Muscle layer of colon (tissue), 2 donors: Measurements from ENCODE around the gene ZNF212.
"Not testable (repeated sequence)": the region's sequence is repeated elsewhere in the genome, so short reads cannot be mapped to it uniquely, and the experiment has no call there.

ENCODE experiments used
- H3K27ac ChIP-seq: one replicate; pipeline ENCODE4 v1.7.0; 2013; ENCODE audit warnings: low read depth, mild to moderate bottlenecking, low read length, moderate library complexity
- H3K27me3 ChIP-seq, 2 donors: one replicate each; pipeline ENCODE4 v1.7.0; 2013; ENCODE audit warnings: low read length in 2 of 2, mild to moderate bottlenecking in 2 of 2; ENCODE audit not compliant: insufficient read depth in 2 of 2, control insufficient read depth in 1 of 2
- H3K36me3 ChIP-seq: one replicate; pipeline ENCODE4 v1.7.0; 2013; ENCODE audit warnings: mild to moderate bottlenecking, low read length; ENCODE audit not compliant: insufficient read depth
- H3K4me1 ChIP-seq: one replicate; pipeline ENCODE4 v1.7.0; 2013; ENCODE audit warnings: mild to moderate bottlenecking, low read length; ENCODE audit not compliant: insufficient read depth
- H3K4me3 ChIP-seq, 2 donors: one replicate each; pipeline ENCODE4 v1.7.0; 2013; ENCODE audit warnings: low read length in 2 of 2, low read depth in 1 of 2, mild to moderate bottlenecking in 1 of 2, moderate library complexity in 1 of 2
- H3K9ac ChIP-seq: one replicate; pipeline ENCODE4 v1.7.0; 2013; ENCODE audit warnings: low read length
- H3K9me3 ChIP-seq: one replicate; pipeline ENCODE4 v1.7.0; 2013; ENCODE audit warnings: mild to moderate bottlenecking, low read length
- donor health status: abdominal sarcoma.
- donor health status: Adenocarcinoma of cecum.

Gene ZNF212

DNA sequence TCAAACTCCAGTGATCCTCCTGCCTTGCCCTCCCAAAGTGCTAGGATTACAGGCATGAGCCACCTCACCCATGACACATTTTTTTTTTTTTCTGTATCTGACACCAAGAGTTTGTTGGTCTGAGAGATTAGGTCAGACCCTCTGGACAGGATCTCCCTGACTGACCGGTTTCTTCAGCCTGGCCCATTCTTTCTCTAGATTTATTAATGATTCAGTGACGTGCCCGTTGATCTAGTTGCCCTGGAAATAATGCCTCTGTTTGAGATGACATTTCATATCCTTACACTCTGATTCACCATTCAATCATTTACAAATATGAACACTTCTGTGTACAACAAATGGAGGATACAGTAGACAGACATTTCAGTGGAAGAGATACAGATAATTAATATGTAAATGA lies 1.4 kb upstream of the ZNF212 start:
- no peak overlapping the region for H3K27ac ChIP-seq
- peaks cover 14% of the 10 kb centered on the region for H3K4me1 ChIP-seq
- H3K27me3 ChIP-seq, result peaks cover 0 to under 1% of the 10 kb centered on the region in 2 donors
- no peaks in the 10 kb centered on the region for H3K9me3 ChIP-seq
- H3K36me3 ChIP-seq, result no peaks in the 10 kb centered on the region
- no peak overlapping the region for H3K4me3 ChIP-seq
- no peak overlapping the region for H3K9ac ChIP-seq

GRCh38 chr7:149240637-149241036 lies 1.2 kb downstream of the ZNF212 start:
- Histone ChIP-seq H3K4me3 (peak overlapping the region; percentile 72 to 98), H3K27me3 (no peaks in the 10 kb centered on the region), H3K36me3 (no peaks in the 10 kb centered on the region), H3K9ac (peak overlapping the region; percentile 80), H3K4me1 (peaks cover 15% of the 10 kb centered on the region), H3K9me3 (no peaks in the 10 kb centered on the region), H3K27ac (no peak overlapping the region)

- no peaks in the 10 kb centered on the region for H3K36me3 ChIP-seq
- H3K27me3 ChIP-seq, result no peaks in the 10 kb centered on the region
- peaks cover 18% of the 10 kb centered on the region for H3K4me1 ChIP-seq
- no peak overlapping the region for H3K4me3 ChIP-seq
- H3K9ac ChIP-seq, result no peak overlapping the region
- H3K9me3 ChIP-seq, result no peaks in the 10 kb centered on the region
- no peak overlapping the region for H3K27ac ChIP-seq
These were observed 2.2 kb downstream of the ZNF212 start for GRCh38 chr7:149241696-149242095.

DNA sequence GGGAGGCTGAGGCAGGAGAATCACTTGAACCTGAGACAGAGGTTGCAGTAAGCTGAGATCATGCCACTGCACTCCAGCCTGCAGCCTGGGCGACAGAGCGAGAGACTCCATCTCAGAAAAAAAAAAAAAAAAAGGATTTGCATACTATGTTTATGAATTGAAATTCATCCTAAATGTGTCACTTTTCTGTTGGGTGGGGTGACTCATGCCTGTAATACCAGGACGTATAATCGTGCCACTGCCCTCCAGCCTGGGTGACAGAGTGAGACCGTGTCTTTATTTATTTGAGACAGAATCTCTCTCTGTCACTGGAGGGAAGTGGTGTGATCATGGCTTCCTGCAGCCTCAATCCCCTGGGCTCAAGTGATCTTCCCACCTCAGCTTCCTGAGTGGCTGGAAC lies 5.8 kb downstream of the ZNF212 start:
- Histone ChIP-seq H3K9ac (no peak overlapping the region), H3K9me3 (no peaks in the 10 kb centered on the region), H3K27me3 (no peaks in the 10 kb centered on the region), H3K4me1 (peaks cover 13% of the 10 kb centered on the region), H3K36me3 (peaks cover under 1% of the 10 kb centered on the region), H3K27ac (no peak overlapping the region), H3K4me3 (no peak overlapping the region)

DNA sequence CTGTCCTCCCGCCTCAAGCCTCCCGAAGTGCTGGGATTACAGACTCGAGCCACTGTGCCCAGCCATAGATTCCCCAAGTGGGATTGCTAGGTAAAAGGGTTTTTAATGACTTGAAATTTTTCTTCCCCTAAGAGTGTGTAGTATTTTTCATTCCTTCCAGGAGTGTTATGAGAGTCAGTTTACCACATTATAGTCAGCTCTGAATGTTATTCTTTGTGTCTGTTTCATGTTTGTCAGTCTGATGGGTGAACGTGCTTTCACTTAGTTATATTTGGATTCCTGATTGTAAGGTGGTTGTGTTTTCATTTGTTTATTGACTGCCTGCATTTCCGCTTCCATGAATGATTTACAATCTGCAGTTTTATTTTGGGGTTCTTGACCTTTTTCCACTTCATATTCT lies 6.3 kb downstream of the ZNF212 start:
- no peaks in the 10 kb centered on the region for H3K9me3 ChIP-seq
- H3K9ac ChIP-seq, result no peak overlapping the region
- H3K36me3 ChIP-seq, result peaks cover 5% of the 10 kb centered on the region
- H3K4me3 ChIP-seq, result no peak overlapping the region
- no peak overlapping the region for H3K27ac ChIP-seq
- H3K27me3 ChIP-seq, result no peaks in the 10 kb centered on the region
- peaks cover 8% of the 10 kb centered on the region for H3K4me1 ChIP-seq

DNA sequence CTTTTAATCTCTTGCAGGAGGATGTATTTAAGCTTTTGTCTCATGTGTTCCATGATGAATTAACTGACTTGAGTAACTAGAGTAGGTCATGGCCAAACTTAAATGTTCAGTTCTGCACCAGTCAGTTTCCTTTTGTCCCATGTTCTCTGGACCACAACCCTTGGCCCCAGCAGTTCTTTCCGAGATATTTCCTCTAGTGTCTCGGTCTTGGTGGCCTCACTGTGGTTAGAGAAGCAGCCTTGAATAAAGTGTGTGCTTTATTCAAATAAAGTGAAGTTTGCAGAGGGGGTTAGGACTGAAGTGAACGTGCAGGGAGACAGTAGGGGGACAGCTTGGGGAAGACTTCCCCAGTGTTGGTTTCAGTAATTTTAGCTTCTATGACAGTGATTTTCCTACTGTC lies 9.3 kb downstream of the ZNF212 start:
- no peaks in the 10 kb centered on the region for H3K27me3 ChIP-seq
- H3K36me3 ChIP-seq, result peaks cover 23% of the 10 kb centered on the region
- H3K27ac ChIP-seq, result no peak overlapping the region
- H3K4me1 ChIP-seq, result peaks cover 4% of the 10 kb centered on the region
- no peaks in the 10 kb centered on the region for H3K9me3 ChIP-seq
- no peak overlapping the region for H3K4me3 ChIP-seq
- H3K9ac ChIP-seq, result no peak overlapping the region

DNA sequence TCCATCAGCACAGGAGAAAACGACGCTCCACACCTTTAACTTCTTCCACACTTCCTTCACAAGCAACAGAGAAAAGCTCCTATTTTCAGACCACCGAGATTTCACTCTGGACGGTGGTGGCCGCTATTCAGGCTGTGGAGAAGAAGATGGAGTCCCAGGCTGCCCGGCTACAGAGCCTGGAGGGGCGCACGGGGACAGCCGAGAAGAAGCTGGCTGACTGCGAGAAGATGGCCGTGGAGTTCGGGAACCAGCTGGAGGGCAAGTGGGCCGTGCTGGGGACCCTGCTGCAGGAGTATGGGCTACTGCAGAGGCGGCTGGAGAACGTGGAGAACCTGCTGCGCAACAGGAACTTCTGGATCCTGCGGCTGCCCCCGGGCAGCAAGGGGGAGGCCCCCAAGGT lies 10.7 kb downstream of the ZNF212 start:
- H3K4me1 ChIP-seq, H3K27ac ChIP-seq, H3K9ac ChIP-seq, H3K9me3 ChIP-seq, H3K4me3 ChIP-seq, H3K27me3 ChIP-seq: not testable (repeated sequence)
- peaks cover 32% of the 10 kb centered on the region for H3K36me3 ChIP-seq

DNA sequence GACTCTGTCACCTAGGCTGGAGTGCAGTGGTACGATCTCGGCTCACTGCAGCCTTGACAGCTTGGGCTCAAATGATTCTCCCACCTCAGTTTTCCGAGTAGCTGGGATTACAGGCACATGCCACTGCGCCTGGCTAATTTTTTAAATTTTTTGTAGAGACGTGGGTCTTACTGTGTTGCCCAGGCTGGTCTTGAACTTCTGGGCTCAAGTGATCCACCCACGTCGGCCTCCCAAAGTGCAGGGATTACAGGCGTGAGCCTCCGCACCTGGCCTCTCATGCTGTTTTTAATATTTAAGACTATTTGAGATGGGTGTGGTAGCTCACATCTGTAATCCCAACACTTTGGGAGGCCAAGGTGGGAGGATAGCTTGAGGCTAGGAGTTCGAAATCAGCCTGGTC lies 12.1 kb downstream of the ZNF212 start:
- H3K4me1 ChIP-seq, H3K9me3 ChIP-seq, H3K27ac ChIP-seq, H3K27me3 ChIP-seq, H3K4me3 ChIP-seq, H3K9ac ChIP-seq: not testable (repeated sequence)
- peaks cover 38% of the 10 kb centered on the region for H3K36me3 ChIP-seq

DNA sequence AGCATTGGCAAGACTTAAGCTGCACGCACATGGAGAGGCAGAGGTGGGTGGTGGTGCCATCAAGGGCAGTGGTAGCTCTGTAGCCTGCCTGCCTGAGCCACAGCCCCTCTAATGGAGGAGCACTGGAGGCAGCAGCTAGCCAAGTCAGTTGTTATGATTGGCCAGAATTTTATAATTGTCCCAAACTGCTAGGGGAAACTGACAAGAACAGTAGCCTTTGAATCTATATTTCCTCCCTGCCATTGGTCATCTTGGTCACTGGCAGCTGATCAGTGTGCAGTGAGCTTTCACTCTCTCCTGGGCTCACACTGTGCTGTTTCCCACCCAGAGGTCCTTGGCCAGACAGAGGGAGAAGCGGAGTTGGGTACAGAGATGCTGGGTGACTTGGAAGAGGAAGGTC lies 12.9 kb downstream of the ZNF212 start:
- Histone ChIP-seq H3K27ac (no peak overlapping the region), H3K9me3 (no peaks in the 10 kb centered on the region), H3K4me1 (no peaks in the 10 kb centered on the region), H3K36me3 (peaks cover 38% of the 10 kb centered on the region), H3K27me3 (no peaks in the 10 kb centered on the region), H3K4me3 (no peak overlapping the region), H3K9ac (no peak overlapping the region)

DNA sequence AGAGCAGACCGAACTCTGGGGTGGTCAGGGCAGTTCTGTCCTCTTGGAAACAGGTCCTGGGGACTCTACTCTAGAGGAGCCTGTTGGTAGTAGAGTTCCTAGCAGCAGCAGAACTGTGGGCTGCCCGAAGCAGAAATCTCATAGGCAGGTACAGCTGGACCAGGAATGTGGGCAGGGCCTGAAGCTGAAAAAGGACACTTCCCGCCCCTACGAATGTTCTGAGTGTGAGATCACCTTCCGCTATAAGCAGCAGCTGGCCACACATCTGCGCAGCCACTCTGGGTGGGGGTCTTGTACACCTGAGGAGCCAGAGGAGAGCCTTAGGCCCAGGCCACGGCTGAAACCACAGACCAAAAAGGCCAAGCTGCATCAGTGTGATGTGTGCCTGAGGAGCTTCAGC lies 14.2 kb downstream of the ZNF212 start:
- Histone ChIP-seq H3K4me1 (no peaks in the 10 kb centered on the region), H3K27ac (no peak overlapping the region), H3K4me3 (no peak overlapping the region), H3K27me3 (no peaks in the 10 kb centered on the region), H3K36me3 (peaks cover 38% of the 10 kb centered on the region), H3K9ac (no peak overlapping the region), H3K9me3 (no peaks in the 10 kb centered on the region)

GRCh38 chr7:149254181-149254858 lies 14.9 kb downstream of the ZNF212 start:
- H3K36me3 ChIP-seq, result peaks cover 38% of the 10 kb centered on the region
- no peak overlapping the region for H3K27ac ChIP-seq
- H3K4me3 ChIP-seq, result no peak overlapping the region
- H3K9ac ChIP-seq, result no peak overlapping the region
- no peaks in the 10 kb centered on the region for H3K4me1 ChIP-seq
- no peaks in the 10 kb centered on the region for H3K27me3 ChIP-seq
- no peaks in the 10 kb centered on the region for H3K9me3 ChIP-seq

GRCh38 chr7:149255174-149255573 lies 15.7 kb downstream of the ZNF212 start:
- Histone ChIP-seq H3K4me1 (no peaks in the 10 kb centered on the region), H3K9ac (no peak overlapping the region), H3K27ac (no peak overlapping the region), H3K36me3 (peaks cover 38% of the 10 kb centered on the region), H3K4me3 (no peak overlapping the region), H3K27me3 (no peaks in the 10 kb centered on the region), H3K9me3 (no peaks in the 10 kb centered on the region)
